HCT116 (cell line): ENCODE results near the gene BBS9. TPM values are rescaled to one million over a fixed set of nuclear protein-coding genes. Genes with fewer than 3 reads are reported as not detected.

Source experiments
- ATAC-seq: fragments of 200-7000 bp; cut with Tn5 transposase; 2 replicates; pipeline ENCODE4 v1.9.1; 2020; ENCODE audit warnings: mild to moderate bottlenecking, moderate library complexity
- BruUV-seq: library from RNA; stranded (reverse); fragments of 400-500 nt; replicated peaks from 2 replicates; lab custom pipeline; 2021; lab: Mats Ljungman, UMichigan
- CTCF ChIA-PET: fragments of 300-600 bp; sonication (Branson Sonifier 250); formaldehyde crosslinking; loops from one replicate; lab custom pipeline; 2021; ENCODE audit warnings: antibody characterized with exemption; lab: Charles Lee
- POLR2A ChIA-PET: fragments of 300-600, 350-600 bp; sonication (Branson Sonifier 250); formaldehyde crosslinking; loops from one replicate; lab custom pipeline; 2021; ENCODE audit warnings: antibody characterized with exemption; lab: Charles Lee
- RAD21 ChIA-PET, 2 experiments: fragments of 300-600 bp; sonication (Branson Sonifier 250); formaldehyde crosslinking; loops; one replicate each; lab custom pipeline; 2023; ENCODE audit warnings: low total read pairs in 2 of 2; ENCODE audit not compliant: uncharacterized antibody in 2 of 2, unreplicated experiment in 2 of 2, low non-redundant PET in 1 of 2; lab: Charles Lee
- DNase-seq: peaks from one replicate; pipeline ENCODE4 v3.0.0-alpha.2; 2010; ENCODE audit warnings: low read depth, low spot score
- H2AFZ ChIP-seq: fragments of 200-600 bp; shearing (Covaris generic), sonication (generic); 2 replicates; pipeline ENCODE4 v1.6.1; 2017; ENCODE audit warnings: low read depth, mixed run types, mixed read lengths, antibody characterized with exemption, low read length; ENCODE audit not compliant: poor library complexity, severe bottlenecking
- H3K27ac ChIP-seq: 2 replicates; pipeline ENCODE4 v1.5.1; 2012; ENCODE audit warnings: low read depth, low read length
- H3K27me3 ChIP-seq: fragments of 200-600 bp; sonication (generic); 2 replicates; pipeline ENCODE4 v1.6.1; 2016; ENCODE audit warnings: mixed run types, low read length, mixed read lengths; ENCODE audit not compliant: insufficient read depth
- H3K36me3 ChIP-seq, 2 experiments: fragments of 200-500 bp in 1 of 2; fragments of 200-600 bp in 1 of 2; sonication (Bioruptor generic) in 1 of 2; sonication (generic) in 1 of 2; 2 replicates each; pipeline versions ENCODE4 v1.5.1 to v1.6.1; 2014 to 2016; ENCODE audit warnings: low read length in 2 of 2, inconsistent platforms in 1 of 2, mixed read lengths in 1 of 2, mixed run types in 1 of 2; ENCODE audit not compliant: insufficient read depth in 2 of 2, control insufficient read depth in 1 of 2
- H3K4me1 ChIP-seq, 2 experiments: fragments of 200-600 bp in 1 of 2; sonication (generic) in 1 of 2; 2 replicates each; pipeline versions ENCODE4 v1.5.1 to v1.6.1; 2012 to 2017; ENCODE audit warnings: low read length in 2 of 2, inconsistent platforms in 1 of 2, mild to moderate bottlenecking in 1 of 2, mixed read lengths in 1 of 2, mixed run types in 1 of 2, moderate library complexity in 1 of 2; ENCODE audit not compliant: insufficient read depth in 2 of 2, control insufficient read depth in 1 of 2
- H3K4me2 ChIP-seq: fragments of 200-600 bp; sonication (generic); 2 replicates; pipeline ENCODE4 v1.6.1; 2017; ENCODE audit warnings: mixed run types, low read length, mixed read lengths
- H3K4me3 ChIP-seq, 2 experiments: fragments of 200-600 bp in 1 of 2; sonication (generic) in 1 of 2; replicated peaks in 1 of 2; 2 replicates each; pipeline ENCODE4 v1.5.1; 2011 to 2016; ENCODE audit warnings: low read length in 2 of 2, control low read depth in 1 of 2, low read depth in 1 of 2, mild to moderate bottlenecking in 1 of 2, mixed read lengths in 1 of 2, mixed run types in 1 of 2
- H3K79me2 ChIP-seq: fragments of 200-600 bp; sonication (generic); 2 replicates; pipeline ENCODE4 v1.6.1; 2017; ENCODE audit warnings: mild to moderate bottlenecking, mixed run types, low read length, moderate library complexity, mixed read lengths; ENCODE audit not compliant: insufficient read depth
- H3K9ac ChIP-seq: fragments of 200-600 bp; sonication (generic); 2 replicates; pipeline ENCODE4 v1.6.1; 2016; ENCODE audit warnings: low read length, mixed read lengths
- H3K9me2 ChIP-seq: fragments of 200-600 bp; sonication (generic), shearing (Covaris generic); 2 replicates; pipeline ENCODE4 v1.6.1; 2017; ENCODE audit warnings: mixed run types, mild to moderate bottlenecking, moderate library complexity; ENCODE audit not compliant: insufficient read depth
- H3K9me3 ChIP-seq, 2 experiments: fragments of 200-500 bp in 1 of 2; fragments of 200-600 bp in 1 of 2; sonication (Bioruptor generic) in 1 of 2; sonication (generic) in 1 of 2; 2 replicates each; pipeline ENCODE4 v1.6.1; 2014 to 2017; ENCODE audit warnings: low read length in 2 of 2, mixed read lengths in 2 of 2, inconsistent platforms in 1 of 2, low read depth in 1 of 2, mild to moderate bottlenecking in 1 of 2, mixed run types in 1 of 2, moderate library complexity in 1 of 2; ENCODE audit not compliant: control insufficient read depth in 1 of 2, insufficient read depth in 1 of 2
- H4K20me1 ChIP-seq: fragments of 200-600 bp; sonication (generic), shearing (Covaris generic); 2 replicates; pipeline ENCODE4 v1.6.1; 2017; ENCODE audit warnings: mixed run types, mild to moderate bottlenecking, moderate library complexity; ENCODE audit not compliant: insufficient read depth
- ATF3 ChIP-seq: IDR thresholded peaks from 2 replicates; pipeline ENCODE4 v1.6.1; 2012
- CBX3 ChIP-seq: IDR thresholded peaks from 2 replicates; pipeline ENCODE4 v1.6.1; 2012; ENCODE audit warnings: low read depth
- CEBPB ChIP-seq: IDR thresholded peaks from 2 replicates; pipeline ENCODE4 v1.6.1; 2012; ENCODE audit warnings: low read depth
- EGR1 ChIP-seq: IDR thresholded peaks from 2 replicates; pipeline ENCODE4 v1.6.1; 2012; ENCODE audit warnings: low read depth
- EZH2phosphoT487 ChIP-seq: fragments of 200-600 bp; IDR thresholded peaks from 2 replicates; pipeline ENCODE4 v1.6.1; 2018; ENCODE audit warnings: antibody characterized with exemption, borderline replicate concordance
- POLR2A ChIP-seq: IDR thresholded peaks from 2 replicates; pipeline ENCODE4 v1.7.0; 2011; ENCODE audit warnings: borderline replicate concordance; ENCODE audit not compliant: insufficient read depth, insufficient read length; ENCODE audit errors: extremely low read depth
- POLR2AphosphoS5 ChIP-seq: IDR thresholded peaks from 2 replicates; pipeline ENCODE4 v1.6.1; 2011; ENCODE audit warnings: mild to moderate bottlenecking, low read depth, low read length, moderate library complexity
- RAD21 ChIP-seq: IDR thresholded peaks from 2 replicates; pipeline ENCODE4 v1.6.1; 2012; ENCODE audit warnings: low read depth, mild to moderate bottlenecking
- SIN3A ChIP-seq: IDR thresholded peaks from 2 replicates; pipeline ENCODE4 v1.6.1; 2012; ENCODE audit warnings: low read depth
- SP1 ChIP-seq: IDR thresholded peaks from 2 replicates; pipeline ENCODE4 v1.6.1; 2012; ENCODE audit warnings: low read depth
- SRF ChIP-seq: IDR thresholded peaks from 2 replicates; pipeline ENCODE4 v1.6.1; 2012; ENCODE audit warnings: low read depth
- ZBTB33 ChIP-seq: IDR thresholded peaks from 2 replicates; pipeline ENCODE4 v1.6.1; 2011; ENCODE audit warnings: mild to moderate bottlenecking, low read length, moderate library complexity; ENCODE audit not compliant: insufficient replicate concordance; ENCODE audit errors: extremely low read depth
- ZFX ChIP-seq: fragments of 450-650 bp; IDR thresholded peaks from 2 replicates; pipeline ENCODE4 v1.6.1; 2017
- intact Hi-C: fragments of 100-400 bp; cut with micrococcal nuclease; formaldehyde crosslinking; loops from 2 replicates; pipeline ENCODE4 v1.10.0; 2022
- total RNA-seq: library from RNA; stranded (reverse); gene quantifications from one replicate; pipeline ENCODE4 v1.2.1, GENCODE V29; 2021; ENCODE audit not compliant: unreplicated experiment

BBS9 gene
- total RNA-seq, 1 experiment from 2014 or later = 7.1 TPM

GRCh38 chr7:33530664-33531063 is 401.3 kb downstream of the BBS9 start (continued):
- TF ChIP-seq RAD21 = peak; percentile 17; the same call in 1 of the 2 replicates
- TF ChIP-seq POLR2A = no peak

- no TSS peak for BruUV-seq
- intact Hi-C loops = no loop called here
- CTCF ChIA-PET = no interaction called here
Measured at GRCh38 chr7:33531888-33532287, 402.5 kb downstream of the BBS9 start.

More at GRCh38 chr7:33531888-33532287, 402.5 kb downstream of the BBS9 start:
- Histone ChIP-seq H3K27ac (no peak overlapping the region), H3K36me3 (no peaks in the 10 kb centered on the region), H2AFZ (no peak overlapping the region), H3K9me3 (no peaks in the 10 kb centered on the region), H3K4me1 (no peaks in the 10 kb centered on the region), H3K9me2 (no peaks in the 10 kb centered on the region), H3K79me2 (no peaks in the 10 kb centered on the region), H3K27me3 (no peaks in the 10 kb centered on the region), H3K4me3 (no peak overlapping the region), H4K20me1 (no peaks in the 10 kb centered on the region), H3K9ac (no peak overlapping the region), H3K4me2 (no peak overlapping the region)
- ATAC-seq (no peak), DNase-seq (no peak)
- ChIA-PET POLR2A (no interaction called here), RAD21 (no interaction called here)
- TF ChIP-seq EZH2phosphoT487 = no peak
- no peak for TF ChIP-seq EGR1
- TF ChIP-seq ATF3 = no peak
- TF ChIP-seq POLR2AphosphoS5 = no peak
- no peak for TF ChIP-seq CBX3
- no peak for TF ChIP-seq ZFX
- no peak for TF ChIP-seq POLR2A
- TF ChIP-seq SRF = no peak
- TF ChIP-seq ZBTB33 = no peak
- TF ChIP-seq CEBPB = no peak
- TF ChIP-seq SP1 = no peak
- no peak for TF ChIP-seq SIN3A
